ENCODE data around the gene OSBP2.
"Not testable (repeated sequence)": the region's sequence is repeated elsewhere in the genome, so short reads cannot be mapped to it uniquely, and the experiment has no call there.

Gene OSBP2

GRCh38 chr22:30705710-30706651 is 11.3 kb downstream of the OSBP2 start:
- no peak for DNase-seq (ENCODE audit: low spot score)
- H3K14ac ChIP-seq (ENCODE audit: low read length): no peak overlapping the region
- no peak overlapping the region for H4K8ac ChIP-seq (ENCODE audit: low read depth, low read length)
- H3K27ac ChIP-seq (replicated peaks; ENCODE audit: low read length): no peak overlapping the region
- no peak overlapping the region for H3K18ac ChIP-seq (ENCODE audit: low read length)
- H2BK15ac ChIP-seq (ENCODE audit: low read length): no peak overlapping the region
- no peak overlapping the region for H3K4ac ChIP-seq (ENCODE audit: low read length)
- whole genome bisulfite sequencing, 2 donors (ENCODE audit: extremely low coverage in 2 of 2, insufficient read length in 2 of 2, insufficient replicate concordance in 1 of 2): no CpG with 5 or more reads among the region's 11 CpGs
- H3K27me3 ChIP-seq (ENCODE audit: control insufficient read depth in 3 of 3, insufficient read depth in 3 of 3, low read depth in 1 of 3, low read length in 3 of 3): peaks cover 0 to 3% (median 0%) of the 10 kb centered on the region in 3 experiments
- H3K79me1 ChIP-seq (ENCODE audit: low read depth, low read length): no peaks in the 10 kb centered on the region
- H3K4me2 ChIP-seq (ENCODE audit: insufficient read depth, low read length, poor library complexity, severe bottlenecking): no peak overlapping the region
- H2BK120ac ChIP-seq (ENCODE audit: low read depth, low read length): no peak overlapping the region
- no peak overlapping the region for H3K4me3 ChIP-seq (ENCODE audit: low read length in 2 of 2)
- no peak overlapping the region for H3K23ac ChIP-seq (ENCODE audit: low read depth, low read length, poor library complexity)
- no peaks in the 10 kb centered on the region for H3K36me3 ChIP-seq (replicated peaks in 1 of 2; ENCODE audit: control insufficient read depth in 2 of 2, insufficient read depth in 2 of 2, low read length in 2 of 2)
- no peak overlapping the region for H2BK5ac ChIP-seq (ENCODE audit: low read length)
- peaks cover 8% of the 10 kb centered on the region in 2 donors for H3K4me1 ChIP-seq (ENCODE audit: control insufficient read depth in 2 of 2, insufficient read depth in 1 of 2, low read depth in 1 of 2, low read length in 2 of 2)
- peak overlapping the region; percentile 29 for H2AFZ ChIP-seq (ENCODE audit: low read length)
- H3K9ac ChIP-seq (ENCODE audit: low read depth, low read length, poor library complexity): no peak overlapping the region
- no peak overlapping the region for H2AK5ac ChIP-seq (ENCODE audit: low read depth, low read length)
- no peak overlapping the region for H4K91ac ChIP-seq (ENCODE audit: low read depth, low read length, poor library complexity)
- no peak overlapping the region for H2BK12ac ChIP-seq (ENCODE audit: low read length)
- H3K9me3 ChIP-seq (replicated peaks in 1 of 2; ENCODE audit: control insufficient read depth in 2 of 2, insufficient read depth in 1 of 2, low read depth in 1 of 2, low read length in 2 of 2): no peaks in the 10 kb centered on the region

- not testable (repeated sequence) for H3K14ac ChIP-seq (ENCODE audit: low read length); H2BK15ac ChIP-seq (ENCODE audit: low read length); H2BK12ac ChIP-seq (ENCODE audit: low read length); DNase-seq (ENCODE audit: low spot score); H3K4ac ChIP-seq (ENCODE audit: low read length); H3K36me3 ChIP-seq (replicated peaks in 1 of 2; ENCODE audit: control insufficient read depth in 2 of 2, insufficient read depth in 2 of 2, low read length in 2 of 2); H4K91ac ChIP-seq (ENCODE audit: low read depth, low read length, poor library complexity); H3K23ac ChIP-seq (ENCODE audit: low read depth, low read length, poor library complexity); H3K4me3 ChIP-seq (ENCODE audit: low read length in 2 of 2); H3K4me1 ChIP-seq (ENCODE audit: control insufficient read depth in 2 of 2, insufficient read depth in 1 of 2, low read depth in 1 of 2, low read length in 2 of 2); H2BK5ac ChIP-seq (ENCODE audit: low read length); H2AFZ ChIP-seq (ENCODE audit: low read length); H2BK120ac ChIP-seq (ENCODE audit: low read depth, low read length); H4K8ac ChIP-seq (ENCODE audit: low read depth, low read length); H3K79me1 ChIP-seq (ENCODE audit: low read depth, low read length); H3K4me2 ChIP-seq (ENCODE audit: insufficient read depth, low read length, poor library complexity, severe bottlenecking); H3K9ac ChIP-seq (ENCODE audit: low read depth, low read length, poor library complexity); H3K27me3 ChIP-seq (ENCODE audit: control insufficient read depth in 3 of 3, insufficient read depth in 3 of 3, low read depth in 1 of 3, low read length in 3 of 3); H3K9me3 ChIP-seq (replicated peaks in 1 of 2; ENCODE audit: control insufficient read depth in 2 of 2, insufficient read depth in 1 of 2, low read depth in 1 of 2, low read length in 2 of 2); H3K18ac ChIP-seq (ENCODE audit: low read length); H2AK5ac ChIP-seq (ENCODE audit: low read depth, low read length); H3K27ac ChIP-seq (replicated peaks; ENCODE audit: low read length)
- no CpG with 5 or more reads among the region's 6 CpGs for WGBS, 2 donors (ENCODE audit: extremely low coverage in 2 of 2, insufficient read length in 2 of 2, insufficient replicate concordance in 1 of 2)
These were observed 15.3 kb downstream of the OSBP2 start for GRCh38 chr22:30709980-30710379.

GRCh38 chr22:30712094-30712493 is 17.4 kb downstream of the OSBP2 start:
- H3K27me3 ChIP-seq (ENCODE audit: control insufficient read depth in 3 of 3, insufficient read depth in 3 of 3, low read depth in 1 of 3, low read length in 3 of 3): no peaks in the 10 kb centered on the region
- no peak overlapping the region for H4K8ac ChIP-seq (ENCODE audit: low read depth, low read length)
- DNase-seq (ENCODE audit: low spot score): no peak
- H3K27ac ChIP-seq (replicated peaks; ENCODE audit: low read length): no peak overlapping the region
- no peaks in the 10 kb centered on the region for H3K9me3 ChIP-seq (replicated peaks in 1 of 2; ENCODE audit: control insufficient read depth in 2 of 2, insufficient read depth in 1 of 2, low read depth in 1 of 2, low read length in 2 of 2)
- H3K9ac ChIP-seq (ENCODE audit: low read depth, low read length, poor library complexity): no peak overlapping the region
- no peak overlapping the region for H2BK5ac ChIP-seq (ENCODE audit: low read length)
- H2BK15ac ChIP-seq (ENCODE audit: low read length): no peak overlapping the region
- H3K36me3 ChIP-seq (replicated peaks in 1 of 2; ENCODE audit: control insufficient read depth in 2 of 2, insufficient read depth in 2 of 2, low read length in 2 of 2): no peaks in the 10 kb centered on the region
- no peak overlapping the region for H3K23ac ChIP-seq (ENCODE audit: low read depth, low read length, poor library complexity)
- no peak overlapping the region for H2BK12ac ChIP-seq (ENCODE audit: low read length)
- no peak overlapping the region for H3K14ac ChIP-seq (ENCODE audit: low read length)
- no peak overlapping the region for H2BK120ac ChIP-seq (ENCODE audit: low read depth, low read length)
- H2AK5ac ChIP-seq (ENCODE audit: low read depth, low read length): no peak overlapping the region
- H3K4me2 ChIP-seq (ENCODE audit: insufficient read depth, low read length, poor library complexity, severe bottlenecking): no peak overlapping the region
- no CpG with 5 or more reads among the region's 1 CpG for WGBS, 2 donors (ENCODE audit: extremely low coverage in 2 of 2, insufficient read length in 2 of 2, insufficient replicate concordance in 1 of 2)
- H3K4me1 ChIP-seq (ENCODE audit: control insufficient read depth in 2 of 2, insufficient read depth in 1 of 2, low read depth in 1 of 2, low read length in 2 of 2): no peaks in the 10 kb centered on the region
- H3K18ac ChIP-seq (ENCODE audit: low read length): no peak overlapping the region
- H4K91ac ChIP-seq (ENCODE audit: low read depth, low read length, poor library complexity): no peak overlapping the region
- no peak overlapping the region for H3K4me3 ChIP-seq (ENCODE audit: low read length in 2 of 2)
- no peaks in the 10 kb centered on the region for H3K79me1 ChIP-seq (ENCODE audit: low read depth, low read length)
- no peak overlapping the region for H3K4ac ChIP-seq (ENCODE audit: low read length)
- H2AFZ ChIP-seq (ENCODE audit: low read length): no peak overlapping the region

- Histone ChIP-seq H3K36me3 (replicated peaks in 1 of 2; ENCODE audit: control insufficient read depth in 2 of 2, insufficient read depth in 2 of 2, low read length in 2 of 2) (no peaks in the 10 kb centered on the region), H3K4me1 (ENCODE audit: control insufficient read depth in 2 of 2, insufficient read depth in 1 of 2, low read depth in 1 of 2, low read length in 2 of 2) (peaks cover 0 to 1% of the 10 kb centered on the region in 2 donors), H3K23ac (ENCODE audit: low read depth, low read length, poor library complexity) (no peak overlapping the region), H3K27ac (replicated peaks; ENCODE audit: low read length) (no peak overlapping the region), H2AFZ (ENCODE audit: low read length) (no peak overlapping the region), H4K91ac (ENCODE audit: low read depth, low read length, poor library complexity) (no peak overlapping the region), H3K4me2 (ENCODE audit: insufficient read depth, low read length, poor library complexity, severe bottlenecking) (no peak overlapping the region), H3K18ac (ENCODE audit: low read length) (no peak overlapping the region), H2BK15ac (ENCODE audit: low read length) (no peak overlapping the region), H2BK12ac (ENCODE audit: low read length) (no peak overlapping the region), H4K8ac (ENCODE audit: low read depth, low read length) (no peak overlapping the region), H3K79me1 (ENCODE audit: low read depth, low read length) (no peaks in the 10 kb centered on the region), H3K4ac (ENCODE audit: low read length) (no peak overlapping the region), H2AK5ac (ENCODE audit: low read depth, low read length) (no peak overlapping the region), H3K14ac (ENCODE audit: low read length) (no peak overlapping the region), H3K9ac (ENCODE audit: low read depth, low read length, poor library complexity) (no peak overlapping the region), H3K27me3 (ENCODE audit: control insufficient read depth in 3 of 3, insufficient read depth in 3 of 3, low read depth in 1 of 3, low read length in 3 of 3) (peaks cover 0 to 6% (median 0%) of the 10 kb centered on the region in 3 experiments), H2BK120ac (ENCODE audit: low read depth, low read length) (no peak overlapping the region), H2BK5ac (ENCODE audit: low read length) (no peak overlapping the region), H3K4me3 (ENCODE audit: low read length in 2 of 2) (no peak overlapping the region), H3K9me3 (replicated peaks in 1 of 2; ENCODE audit: control insufficient read depth in 2 of 2, insufficient read depth in 1 of 2, low read depth in 1 of 2, low read length in 2 of 2) (no peaks in the 10 kb centered on the region)
- WGBS, 2 donors (ENCODE audit: extremely low coverage in 2 of 2, insufficient read length in 2 of 2, insufficient replicate concordance in 1 of 2): no CpG with 5 or more reads among the region's 2 CpGs
- DNase-seq (ENCODE audit: low spot score): no peak
These were observed 19.4 kb downstream of the OSBP2 start for GRCh38 chr22:30714062-30714461.

Data from neuronal stem cell (in vitro differentiated cells).